AG08396 (cell line): ENCODE results near the gene ORC4.
"Not testable (repeated sequence)": the region's sequence is repeated elsewhere in the genome, so short reads cannot be mapped to it uniquely, and the experiment has no call there.

ENCODE experiments used
- DNase-seq: peaks from one replicate; pipeline ENCODE4 v3.0.0; 2012; ENCODE audit warnings: low spot score, mixed read lengths

The ORC4 gene

DNA sequence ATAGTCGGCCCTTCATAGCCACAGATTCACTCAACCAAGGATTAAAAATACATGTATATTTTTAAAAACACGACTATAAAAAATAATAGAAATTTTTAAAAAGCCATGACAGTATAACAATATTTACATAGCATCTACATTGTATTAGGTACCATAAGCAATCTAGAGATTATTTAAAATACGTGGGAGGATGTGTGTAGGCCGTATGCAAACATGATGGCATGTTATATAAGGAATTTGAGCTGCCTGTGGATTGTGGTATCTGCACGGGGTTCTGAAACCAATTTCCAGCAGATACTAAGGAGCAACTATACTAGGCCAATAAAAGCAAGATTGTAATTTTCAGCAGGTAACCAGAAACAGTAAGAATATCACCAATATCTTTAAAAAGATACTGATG is 5.9 kb downstream of the ORC4 start:
- no peak for DNase-seq

DNA sequence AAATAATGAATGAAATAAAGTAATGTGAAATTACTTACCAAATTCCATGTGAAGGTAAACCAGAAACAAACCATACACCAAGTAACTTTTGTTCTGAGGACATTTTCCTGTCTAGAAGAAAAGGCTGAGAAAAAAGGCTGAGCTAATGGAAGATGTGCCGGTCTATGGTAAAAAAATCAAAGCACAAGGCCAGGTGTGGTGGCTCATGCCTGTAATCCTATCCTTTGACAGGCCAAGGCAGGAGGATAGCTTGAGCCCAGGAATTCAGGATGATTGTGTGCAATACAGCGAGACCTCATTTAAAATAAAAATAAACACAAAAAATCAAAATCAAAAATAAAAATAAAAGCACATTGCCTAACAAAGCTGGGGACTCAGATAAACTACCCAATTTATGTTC is 6.7 kb downstream of the ORC4 start:
- DNase-seq, result no peak

DNA sequence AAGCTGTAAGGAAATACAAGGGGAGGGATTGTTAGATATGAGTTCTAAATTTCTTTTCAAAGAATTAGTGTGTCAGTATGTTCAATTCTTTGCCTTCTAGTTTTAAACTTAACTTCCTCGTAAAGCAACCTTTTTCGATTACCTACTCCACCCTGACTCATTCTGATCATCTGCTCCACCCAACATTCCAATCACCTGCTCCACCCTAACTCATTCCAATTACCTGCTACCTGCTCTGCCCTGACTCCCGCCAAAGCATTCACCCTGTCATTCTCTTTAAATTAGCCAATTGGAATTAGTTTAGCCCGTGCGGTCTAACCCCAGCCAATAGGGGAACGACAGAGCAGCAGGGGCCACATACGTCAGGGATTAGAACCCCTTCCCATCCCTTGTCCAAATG is 12.1 kb downstream of the ORC4 start:
- DNase-seq, result not testable (repeated sequence)

DNA sequence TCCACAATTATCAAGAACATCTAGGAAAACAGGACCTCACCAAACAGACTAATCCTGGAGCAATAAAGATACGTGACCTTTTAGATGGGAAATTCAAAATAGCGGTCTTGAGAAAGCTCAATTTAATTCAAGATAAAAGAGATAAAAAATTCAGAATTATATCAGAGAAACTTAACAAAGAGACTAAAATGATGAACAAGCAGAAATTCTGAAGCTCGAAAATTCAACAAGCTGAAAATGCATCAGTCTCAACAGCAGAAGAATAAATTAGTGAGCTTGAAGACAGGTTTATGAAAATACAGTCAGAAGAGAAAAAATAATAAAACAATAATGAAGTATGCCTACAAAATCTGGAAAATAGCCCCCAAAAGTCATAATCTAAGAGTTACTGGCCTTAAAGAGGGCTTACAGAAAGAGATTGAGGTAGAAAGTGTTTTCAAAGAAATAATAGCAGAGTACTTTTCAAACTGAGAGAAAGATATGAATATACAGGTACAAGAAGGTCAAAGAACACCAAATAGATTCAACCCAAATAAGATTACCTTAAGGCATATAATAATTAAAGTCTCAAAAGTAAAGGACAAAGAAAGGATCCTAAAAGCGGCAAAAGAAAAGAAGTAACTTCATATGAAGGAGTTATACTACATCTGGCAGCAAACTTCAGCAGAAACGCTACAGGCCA is 13.2 kb downstream of the ORC4 start:
- no peak for DNase-seq

DNA sequence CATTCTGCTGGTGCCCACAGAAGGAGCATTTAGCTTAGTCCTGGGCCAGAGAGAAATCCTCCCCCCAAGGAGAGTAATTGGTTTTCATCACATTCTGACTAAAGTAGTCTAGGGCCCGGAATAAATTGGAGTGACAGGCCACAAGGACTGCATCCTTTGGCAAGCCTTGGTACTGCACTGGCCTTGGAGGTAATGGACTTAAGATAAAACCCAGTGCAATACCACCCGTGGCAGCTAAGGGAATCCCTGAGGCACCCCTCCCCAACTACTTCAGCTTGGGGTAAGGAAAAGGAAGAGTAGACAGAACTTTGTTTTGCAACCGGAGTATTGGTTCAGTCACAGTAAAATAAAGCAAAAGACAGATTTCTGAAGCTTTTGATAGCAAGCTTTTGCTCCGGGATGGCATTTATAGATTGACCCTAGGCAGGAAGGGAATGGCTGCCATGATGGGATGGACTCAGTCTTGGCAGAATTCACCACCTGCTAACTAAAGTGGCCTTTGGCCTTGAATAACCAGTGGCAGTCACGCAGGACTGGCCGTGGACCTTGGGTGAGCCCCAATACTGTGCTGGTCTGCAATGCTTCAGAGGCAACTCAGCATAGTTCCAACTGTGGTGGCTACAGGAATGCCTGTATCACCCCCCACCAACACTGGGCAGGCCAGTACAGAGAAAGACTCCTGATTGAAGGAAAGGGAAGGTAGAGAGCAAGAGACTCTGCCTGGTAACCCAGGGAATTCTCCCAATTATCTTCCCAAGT is 14.1 kb downstream of the ORC4 start:
- DNase-seq, result no peak

DNA sequence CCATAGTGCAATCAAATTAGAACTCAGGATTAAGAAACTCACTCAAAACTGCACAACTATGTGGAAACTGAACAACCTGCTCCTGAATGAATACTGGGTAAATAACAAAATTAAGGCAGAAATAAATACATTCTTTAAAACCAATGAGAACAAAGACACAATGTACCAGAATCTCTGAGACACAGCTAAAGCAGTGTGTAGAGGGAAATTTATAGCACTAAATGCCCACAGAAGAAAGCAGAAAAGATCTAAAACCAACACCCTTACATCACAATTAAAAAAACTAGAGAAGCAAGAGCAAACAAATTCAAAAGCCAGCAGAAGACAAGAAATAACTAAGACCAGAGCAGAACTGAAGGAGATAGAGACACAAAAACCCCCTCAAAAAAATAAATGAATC is 18.1 kb downstream of the ORC4 start:
- DNase-seq, result not testable (repeated sequence)

DNA sequence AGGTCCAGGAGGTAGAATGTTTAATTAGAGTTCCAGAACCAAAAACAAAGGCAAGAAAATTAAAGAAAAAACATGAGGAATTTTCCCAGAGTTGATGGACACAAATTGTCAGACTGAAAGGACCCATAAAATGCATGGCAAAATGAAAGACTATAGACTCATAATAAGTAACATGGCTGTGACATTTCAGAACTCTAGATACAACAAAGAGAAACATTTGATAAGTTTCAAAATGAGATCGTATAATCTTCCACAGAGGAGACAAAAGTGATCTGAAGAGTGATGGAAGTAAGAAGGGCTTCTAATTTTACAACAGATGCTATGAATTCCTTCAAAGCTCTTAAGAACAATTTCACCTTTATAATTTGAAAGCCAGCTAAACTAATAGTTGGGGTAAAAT is 20.4 kb downstream of the ORC4 start:
- DNase-seq, result no peak

DNA sequence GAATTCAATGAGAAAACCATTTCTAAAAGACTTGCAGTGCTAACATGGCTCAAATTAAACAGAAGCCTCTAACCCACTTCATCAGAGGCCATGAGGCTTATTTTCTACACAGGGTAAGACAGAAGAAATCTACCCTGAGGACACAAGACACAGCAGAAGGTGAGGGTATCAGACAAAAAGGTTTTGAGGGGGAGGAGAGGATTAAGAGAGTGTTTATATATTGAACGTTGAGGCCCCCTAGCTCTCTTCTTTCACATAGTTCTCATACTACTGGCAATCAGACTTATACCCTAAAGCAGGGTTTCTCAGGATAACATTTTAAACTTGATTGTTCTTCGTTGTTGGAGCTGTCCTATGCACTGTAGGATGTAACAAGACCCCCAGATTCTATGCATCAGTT is 21.4 kb downstream of the ORC4 start:
- no peak for DNase-seq

DNA sequence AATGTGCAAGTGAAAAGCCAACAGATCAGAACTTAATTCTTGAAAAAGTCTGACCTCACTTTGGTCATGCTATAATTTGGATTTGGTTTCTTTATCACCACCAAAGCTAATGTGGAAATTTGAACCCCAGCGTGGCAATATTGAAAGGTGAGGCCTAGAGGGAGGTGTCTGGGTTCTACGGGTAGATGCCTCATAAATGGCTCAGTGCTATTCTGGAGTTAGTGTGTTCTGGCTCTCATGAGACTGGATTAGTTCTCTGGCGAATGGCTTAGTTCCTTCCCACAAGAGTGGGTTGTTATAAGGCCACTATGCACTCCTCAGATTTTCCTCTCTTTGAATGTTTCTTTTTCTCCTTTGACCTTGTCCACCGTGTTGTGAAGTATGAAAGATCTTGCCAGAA is 22.3 kb downstream of the ORC4 start:
- DNase-seq, result no peak

DNA sequence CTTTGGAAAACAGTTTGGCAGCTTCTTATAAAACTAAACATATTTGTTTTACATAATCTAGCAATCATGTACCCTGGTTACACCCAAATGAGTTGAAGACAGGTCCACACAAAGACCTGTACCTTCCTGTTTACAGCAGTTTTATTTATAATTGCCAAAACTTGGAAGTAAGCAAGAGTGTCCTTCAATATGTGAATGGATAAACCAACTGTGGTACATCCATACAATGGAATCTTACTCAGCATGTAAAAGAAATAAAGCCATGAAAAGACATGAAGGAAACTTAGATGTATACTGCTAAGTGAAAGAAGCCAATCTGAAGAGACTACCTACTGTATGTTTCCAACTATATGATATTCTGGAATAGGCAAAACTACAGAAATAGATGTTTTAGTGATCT is 23.7 kb downstream of the ORC4 start:
- DNase-seq, result no peak

DNA sequence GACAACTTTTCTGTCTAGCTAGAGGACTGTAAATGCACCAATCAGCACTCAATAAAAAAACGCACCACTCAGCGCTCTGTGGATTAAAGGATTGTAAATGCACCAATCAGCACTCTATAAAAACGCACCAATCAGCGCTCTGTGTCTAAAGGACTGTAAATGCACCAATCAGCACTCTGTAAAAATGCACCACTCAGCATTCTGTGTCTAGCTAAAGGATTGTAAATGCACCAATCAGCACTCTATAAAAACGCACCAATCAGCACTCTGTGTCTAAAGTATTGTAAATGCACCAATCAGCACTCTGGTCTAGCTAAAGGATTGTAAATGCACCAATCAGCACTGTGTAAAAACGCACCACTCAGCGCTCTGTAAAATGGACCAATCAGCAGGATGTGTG is 25.6 kb downstream of the ORC4 start:
- not testable (repeated sequence) for DNase-seq

DNA sequence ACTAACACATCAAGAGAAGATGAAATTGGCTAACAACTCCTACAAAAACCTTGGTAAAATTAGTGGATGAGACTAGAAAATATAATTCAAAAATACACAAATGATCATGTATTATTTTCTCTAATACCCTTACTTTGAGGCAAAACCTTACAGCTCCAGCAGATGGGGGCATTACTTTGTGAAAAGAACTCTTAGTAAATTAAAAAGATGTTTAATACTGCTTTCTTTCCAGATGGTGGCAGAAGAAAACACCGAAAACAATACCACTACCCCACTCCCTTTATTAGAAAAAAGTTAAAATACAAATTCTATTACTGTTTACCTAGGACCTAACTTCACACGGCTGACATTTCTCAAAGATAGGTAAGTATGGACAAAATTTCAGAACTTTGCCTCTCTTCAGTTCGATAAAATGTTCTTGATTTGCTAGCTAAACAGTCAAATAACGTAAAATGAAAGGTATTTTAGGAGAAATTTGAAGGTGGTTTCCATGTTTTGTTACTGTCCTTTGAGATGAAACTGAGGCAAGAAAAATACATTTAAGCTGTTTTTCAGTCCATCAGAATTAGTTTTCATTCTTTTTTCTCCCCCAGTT is 30.6 kb downstream of the ORC4 start:
- peak; percentile 40 for DNase-seq

DNA sequence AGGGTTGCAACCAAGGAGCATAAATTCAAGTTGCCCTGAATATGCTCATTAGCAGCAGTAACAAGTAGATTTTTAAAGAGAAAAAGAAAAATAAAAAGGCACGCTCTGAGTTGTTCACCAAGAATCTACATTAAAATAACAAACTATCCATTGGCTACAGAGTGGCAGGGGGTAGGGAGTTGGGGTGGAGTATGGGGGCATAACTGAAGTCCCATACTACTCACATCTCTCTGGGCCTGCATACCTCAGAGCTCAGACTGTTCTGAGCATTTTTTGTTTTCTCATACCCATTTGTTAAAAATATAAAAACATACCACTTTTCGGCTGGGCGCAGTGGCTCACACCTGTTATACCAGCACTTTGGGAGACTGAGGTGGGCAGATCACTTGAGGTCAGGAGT is 31.4 kb downstream of the ORC4 start:
- no peak for DNase-seq

DNA sequence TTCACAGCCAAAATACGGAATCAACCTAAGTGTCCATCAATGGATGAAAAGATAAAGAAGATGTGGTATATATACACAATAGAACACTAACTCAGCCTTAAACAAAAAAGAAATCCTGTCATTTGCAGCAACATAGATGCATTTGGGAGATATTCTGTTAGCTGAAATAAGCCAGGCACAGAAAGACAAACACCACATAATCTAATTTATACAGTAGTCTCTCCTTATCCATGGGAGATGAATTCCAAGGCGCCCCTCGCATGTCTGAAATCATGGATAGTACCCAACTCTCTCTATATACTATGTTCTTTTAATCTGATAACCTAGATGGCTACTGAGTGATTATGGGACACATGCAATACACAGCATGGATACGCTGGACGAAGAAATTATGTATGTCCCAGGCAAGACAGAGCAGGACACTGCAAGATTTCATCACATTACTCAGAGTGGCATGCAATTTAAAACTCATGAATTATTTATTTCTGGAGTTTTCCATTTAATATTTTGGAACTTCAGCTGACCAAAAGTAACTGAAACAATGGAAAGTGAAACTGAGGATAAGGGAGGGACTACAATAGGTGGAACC is 39.5 kb downstream of the ORC4 start:
- DNase-seq, result no peak

DNA sequence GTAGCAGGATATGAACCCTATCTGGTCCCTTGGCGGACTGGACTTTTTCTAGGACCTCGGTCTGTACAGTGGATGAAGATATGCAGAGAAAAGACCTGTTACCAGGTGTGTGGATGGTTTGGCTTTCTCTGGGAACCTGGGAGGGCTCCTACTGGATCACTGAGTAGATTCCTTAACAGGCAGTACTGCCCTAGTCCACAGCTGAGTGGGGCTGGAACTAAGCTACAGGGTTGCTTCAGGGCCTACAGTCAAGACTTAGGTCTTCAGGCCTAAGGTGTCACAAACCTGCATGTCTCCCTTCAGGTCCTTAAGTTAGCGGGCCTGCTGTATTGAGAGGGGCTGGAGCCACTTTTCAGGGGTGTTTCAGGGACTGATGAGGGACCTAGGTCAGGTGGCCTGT is 42.9 kb downstream of the ORC4 start:
- DNase-seq, result no peak

DNA sequence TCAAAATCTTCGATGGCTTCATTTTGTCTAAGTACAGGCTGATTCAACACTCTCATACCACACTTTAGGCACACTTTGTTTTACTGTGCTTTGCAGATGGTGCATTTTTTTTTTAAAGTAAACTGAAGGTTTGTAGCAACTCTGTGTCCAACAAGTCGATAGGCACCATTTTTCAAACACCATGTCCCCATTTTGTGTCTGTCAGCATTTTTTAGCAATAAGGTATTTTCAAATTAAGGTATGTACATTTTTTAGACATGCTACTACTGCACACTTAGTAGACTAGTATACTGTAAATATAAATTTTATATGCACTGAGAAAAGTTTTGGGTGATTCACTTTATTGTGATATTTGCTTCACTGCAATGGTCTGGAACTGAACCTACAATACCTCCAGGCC is 44.4 kb downstream of the ORC4 start:
- no peak for DNase-seq

DNA sequence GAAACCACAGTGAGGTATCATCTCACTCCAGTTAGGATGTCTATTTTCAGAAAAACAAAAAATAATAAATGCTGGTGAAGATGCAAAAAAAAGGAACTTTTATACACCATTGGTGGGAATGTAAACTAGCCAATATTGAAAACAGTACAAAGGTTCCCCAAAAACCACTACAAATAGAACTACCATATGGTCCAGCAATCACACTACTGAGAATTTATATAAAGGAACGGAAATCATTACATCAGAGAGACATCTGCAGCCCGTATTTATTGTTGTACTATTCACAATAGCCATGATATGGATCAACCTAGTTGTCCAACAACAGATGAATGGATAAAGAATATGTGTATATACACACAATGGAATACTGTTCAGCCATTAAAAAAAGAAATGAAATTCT is 52.0 kb downstream of the ORC4 start:
- DNase-seq, result no peak

DNA sequence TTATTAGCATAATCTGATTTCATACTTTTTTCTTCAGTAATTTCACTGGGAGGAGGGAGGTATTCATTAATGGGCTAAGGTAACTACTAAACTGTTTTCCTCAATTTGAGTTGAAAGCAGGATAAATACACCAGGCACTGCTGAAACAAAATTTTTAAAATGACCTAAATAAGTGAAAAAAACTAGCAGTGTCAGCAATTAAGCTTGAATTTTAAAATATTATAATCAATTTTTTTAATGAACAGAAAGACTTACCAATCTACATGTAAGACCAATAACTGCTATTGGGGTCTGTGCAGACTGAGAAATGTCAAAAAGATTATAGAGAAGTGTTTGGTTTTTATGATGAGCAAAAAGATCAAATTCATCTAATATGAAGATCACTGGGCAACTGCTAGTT is 68.4 kb downstream of the ORC4 start:
- DNase-seq, result no peak

DNA sequence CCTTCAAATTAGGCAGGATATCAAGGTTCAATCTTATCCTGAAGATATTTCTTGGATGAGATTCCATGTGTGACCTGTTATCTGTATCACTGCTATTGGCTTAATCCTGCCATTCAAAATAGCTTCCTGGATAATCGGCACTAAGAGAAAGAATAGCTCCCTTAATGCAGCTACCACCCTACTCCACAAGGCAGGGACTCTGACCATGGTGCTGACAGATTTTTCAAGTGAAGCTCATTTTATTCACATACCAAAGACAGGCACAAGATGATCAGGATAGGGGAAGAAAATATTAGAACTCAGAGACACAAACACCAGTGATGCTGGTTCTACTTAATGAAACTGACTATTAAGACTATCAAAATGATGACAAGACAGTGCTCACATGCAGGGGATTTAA is 74.9 kb downstream of the ORC4 start:
- DNase-seq, result peak; percentile 4

DNA sequence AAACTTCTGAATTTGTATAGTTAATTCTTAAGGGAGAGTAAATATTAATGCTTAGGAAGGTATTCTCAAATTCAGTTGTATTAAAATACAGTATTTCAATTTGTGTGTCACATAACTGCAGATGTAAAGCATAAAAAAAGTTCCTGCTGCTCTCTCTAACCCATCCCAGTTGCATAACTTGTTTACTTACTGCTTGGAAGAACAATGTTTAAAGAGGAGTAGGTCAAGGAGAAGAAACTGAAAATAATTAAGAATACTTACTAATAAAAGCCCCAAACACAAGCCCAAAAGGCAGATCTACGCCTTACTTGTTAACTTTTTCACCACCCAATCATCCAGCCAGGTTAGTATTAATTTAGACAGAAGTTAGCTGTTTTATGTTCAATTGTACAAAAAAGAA is 81.2 kb downstream of the ORC4 start:
- DNase-seq, result no peak

DNA sequence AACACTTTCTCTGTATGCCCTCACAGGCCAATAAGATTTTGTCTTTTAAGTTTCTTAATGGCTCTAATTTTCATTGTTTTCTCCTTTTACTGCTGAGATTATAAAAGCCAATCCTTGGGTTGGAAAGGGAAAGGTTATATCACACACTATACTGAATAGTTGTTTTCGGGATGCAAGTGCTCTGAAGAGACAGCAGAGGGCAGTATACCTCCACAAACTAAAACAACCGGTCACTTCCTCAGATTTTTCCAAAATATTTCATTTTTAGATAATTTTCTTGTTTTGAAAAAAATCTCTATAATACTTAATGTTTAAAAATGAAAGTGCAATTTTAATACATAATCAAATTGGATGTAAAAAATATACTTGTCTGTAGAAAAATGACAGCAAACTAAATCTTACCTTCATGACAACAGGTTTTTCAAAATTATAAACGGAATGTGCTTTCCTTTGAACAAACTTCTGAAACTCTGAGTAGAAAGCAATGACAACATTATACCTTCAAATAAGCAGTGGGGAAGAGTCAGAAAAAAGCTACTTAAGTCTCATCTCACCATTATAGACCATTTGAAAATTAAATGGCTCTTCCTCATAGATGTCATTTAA is 82.7 kb downstream of the ORC4 start:
- DNase-seq, result peak; percentile 10

DNA sequence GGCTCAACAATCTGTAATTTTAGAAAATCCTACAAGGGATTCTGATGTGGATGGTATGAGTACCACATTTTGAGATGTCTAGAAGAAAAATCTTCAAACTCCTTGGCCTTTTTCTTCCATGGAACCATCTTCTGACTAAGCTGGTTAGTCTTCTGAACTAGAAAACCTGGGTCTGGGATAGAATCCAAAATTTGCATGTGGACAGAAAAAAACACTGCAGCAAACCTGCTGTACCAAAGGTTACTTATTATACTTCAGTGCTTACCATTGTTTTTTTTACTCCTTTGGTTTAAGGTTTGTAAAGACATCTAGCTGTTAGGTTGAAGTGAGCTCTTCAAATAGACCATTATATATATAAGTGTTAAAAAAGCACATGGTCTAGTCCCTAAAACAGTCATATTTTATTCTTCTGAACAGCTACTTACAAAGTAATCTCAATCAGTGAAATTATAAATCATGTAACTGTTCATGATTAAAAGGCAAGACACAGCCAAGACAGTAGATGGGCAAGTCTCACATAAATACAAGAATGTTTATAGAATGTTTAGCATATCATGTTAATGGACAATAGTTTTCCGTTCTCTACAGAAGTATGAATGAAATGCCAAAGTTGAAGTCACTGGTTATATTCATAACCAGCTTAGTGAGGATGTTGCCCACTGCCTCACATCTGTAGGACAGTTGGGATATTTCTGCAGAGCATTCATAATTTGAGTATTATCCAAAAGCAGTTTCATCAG is 85.5 kb downstream of the ORC4 start:
- no peak for DNase-seq
